Sigmoid colon (tissue), 4 donors: ENCODE data around the gene TROAP.

ENCODE experiments used
- CTCF ChIP-seq, 4 experiments: fragments of 450-650 bp in 3 of 4; fragments of 200-600 bp in 1 of 4; IDR thresholded peaks; one replicate each; pipeline ENCODE4 v1.5.1; 2016 to 2019; ENCODE audit warnings: antibody characterized with exemption in 4 of 4, mild to moderate bottlenecking in 3 of 4, moderate library complexity in 2 of 4
- EP300 ChIP-seq, 4 donors: sonication (generic); formaldehyde crosslinking; IDR thresholded peaks; one replicate each; pipeline ENCODE4 v1.6.1; 2017; ENCODE audit warnings: antibody characterized with exemption in 4 of 4

GRCh38 chr12:49274396-49275069 lies 48.5 kb upstream of the TROAP start:
- TF ChIP-seq CTCF (IDR thresholded peaks at IDR 0.05) (no peak), EP300 (IDR thresholded peaks at IDR 0.05) (no peak)
